ENCODE measurements around the gene JAKMIP3. TPM values are rescaled to one million over a fixed set of nuclear protein-coding genes. Genes with fewer than 3 reads are reported as not detected.
"Not testable (repeated sequence)": the region's sequence is repeated elsewhere in the genome, so short reads cannot be mapped to it uniquely, and the experiment has no call there.

The JAKMIP3 gene
- total RNA-seq, 1 donor from 2014 or later = 1.3 TPM

- H3K36me3 Mint-ChIP-seq (ENCODE audit: low read depth); intact Hi-C loops (cut with micrococcal nuclease); H3K9me3 Mint-ChIP-seq; H3K4me3 Mint-ChIP-seq; H3K27ac Mint-ChIP-seq: not testable (repeated sequence)
- Mint-ChIP-seq H3K4me1 (peaks cover 17% of the 10 kb centered on the region), H3K27me3 (peaks cover 22% of the 10 kb centered on the region)
- DNase-seq = peak; percentile 31
These were observed 27.5 kb downstream of the JAKMIP3 start for GRCh38 chr10:132093236-132093635.

- DNase-seq = peak; percentile 53
- intact Hi-C loops (cut with micrococcal nuclease) = no loop called here
- Mint-ChIP-seq H3K4me1 (peaks cover 17% of the 10 kb centered on the region), H3K9me3 (no peaks in the 10 kb centered on the region), H3K4me3 (no peak overlapping the region), H3K27ac (peak overlapping the region; percentile 6), H3K27me3 (peaks cover 19% of the 10 kb centered on the region), H3K36me3 (ENCODE audit: low read depth) (no peaks in the 10 kb centered on the region)
These were observed 29.0 kb downstream of the JAKMIP3 start for GRCh38 chr10:132094581-132095234.

- peak; percentile 43 for DNase-seq
- peaks cover 15% of the 10 kb centered on the region for H3K27me3 Mint-ChIP-seq
- intact Hi-C loops (cut with micrococcal nuclease) = no loop called here
- H3K4me3 Mint-ChIP-seq = no peak overlapping the region
- H3K27ac Mint-ChIP-seq = no peak overlapping the region
- H3K9me3 Mint-ChIP-seq = no peaks in the 10 kb centered on the region
- peaks cover 17% of the 10 kb centered on the region for H3K4me1 Mint-ChIP-seq
- H3K36me3 Mint-ChIP-seq (ENCODE audit: low read depth) = no peaks in the 10 kb centered on the region
These were observed 29.8 kb downstream of the JAKMIP3 start for GRCh38 chr10:132095403-132096113.

GRCh38 chr10:132096223-132096622, 30.5 kb downstream of the JAKMIP3 start:
- Mint-ChIP-seq H3K27me3 (peaks cover 9% of the 10 kb centered on the region), H3K4me1 (peaks cover 17% of the 10 kb centered on the region), H3K27ac (no peak overlapping the region), H3K4me3 (no peak overlapping the region), H3K9me3 (no peaks in the 10 kb centered on the region), H3K36me3 (ENCODE audit: low read depth) (no peaks in the 10 kb centered on the region)
- intact Hi-C loops (cut with micrococcal nuclease) = no loop called here
- peak; percentile 68 for DNase-seq

GRCh38 chr10:132096863-132097478, 31.2 kb downstream of the JAKMIP3 start:
- Mint-ChIP-seq H3K9me3 (no peaks in the 10 kb centered on the region), H3K4me3 (no peak overlapping the region), H3K27ac (no peak overlapping the region), H3K4me1 (peaks cover 17% of the 10 kb centered on the region), H3K27me3 (peaks cover 9% of the 10 kb centered on the region), H3K36me3 (ENCODE audit: low read depth) (no peaks in the 10 kb centered on the region)
- DNase-seq = peak; percentile 54
- intact Hi-C loops (cut with micrococcal nuclease) = no loop called here

- intact Hi-C loops (cut with micrococcal nuclease) = no loop called here
- peaks cover 5% of the 10 kb centered on the region for H3K27me3 Mint-ChIP-seq
- H3K4me1 Mint-ChIP-seq = peaks cover 17% of the 10 kb centered on the region
- no peaks in the 10 kb centered on the region for H3K9me3 Mint-ChIP-seq
- H3K4me3 Mint-ChIP-seq = no peak overlapping the region
- H3K27ac Mint-ChIP-seq = no peak overlapping the region
- H3K36me3 Mint-ChIP-seq (ENCODE audit: low read depth) = no peaks in the 10 kb centered on the region
- DNase-seq = no peak
These were observed 32.0 kb downstream of the JAKMIP3 start for GRCh38 chr10:132097609-132098377.

- intact Hi-C loops (cut with micrococcal nuclease) = no loop called here
- Mint-ChIP-seq H3K27ac (no peak overlapping the region), H3K4me1 (peaks cover 17% of the 10 kb centered on the region), H3K9me3 (no peaks in the 10 kb centered on the region), H3K36me3 (ENCODE audit: low read depth) (no peaks in the 10 kb centered on the region), H3K27me3 (peaks cover 5% of the 10 kb centered on the region), H3K4me3 (no peak overlapping the region)
- DNase-seq = no peak
These were observed 33.0 kb downstream of the JAKMIP3 start for GRCh38 chr10:132098539-132099388.

- Mint-ChIP-seq H3K4me3 (no peak overlapping the region), H3K36me3 (ENCODE audit: low read depth) (no peaks in the 10 kb centered on the region), H3K9me3 (no peaks in the 10 kb centered on the region), H3K27me3 (peaks cover 5% of the 10 kb centered on the region), H3K27ac (no peak overlapping the region), H3K4me1 (peaks cover 17% of the 10 kb centered on the region)
- DNase-seq = no peak
- intact Hi-C loops (cut with micrococcal nuclease) = no loop called here
These were observed 33.8 kb downstream of the JAKMIP3 start for GRCh38 chr10:132099389-132100090.

- DNase-seq = no peak
- Mint-ChIP-seq H3K4me1 (peaks cover 12% of the 10 kb centered on the region), H3K9me3 (no peaks in the 10 kb centered on the region), H3K27ac (no peak overlapping the region), H3K36me3 (ENCODE audit: low read depth) (no peaks in the 10 kb centered on the region), H3K4me3 (no peak overlapping the region), H3K27me3 (peaks cover 5% of the 10 kb centered on the region)
- intact Hi-C loops (cut with micrococcal nuclease) = no loop called here
These were observed 34.3 kb downstream of the JAKMIP3 start for GRCh38 chr10:132100091-132100481.

GRCh38 chr10:132100556-132101349, 35.0 kb downstream of the JAKMIP3 start:
- DNase-seq = no peak
- H3K9me3 Mint-ChIP-seq = no peaks in the 10 kb centered on the region
- H3K36me3 Mint-ChIP-seq (ENCODE audit: low read depth) = no peaks in the 10 kb centered on the region
- H3K27me3 Mint-ChIP-seq = peaks cover 5% of the 10 kb centered on the region
- intact Hi-C loops (cut with micrococcal nuclease) = no loop called here
- H3K27ac Mint-ChIP-seq = no peak overlapping the region
- peaks cover 7% of the 10 kb centered on the region for H3K4me1 Mint-ChIP-seq
- no peak overlapping the region for H3K4me3 Mint-ChIP-seq

GRCh38 chr10:132101529-132101928, 35.8 kb downstream of the JAKMIP3 start:
- Mint-ChIP-seq H3K9me3 (no peaks in the 10 kb centered on the region), H3K4me1 (no peaks in the 10 kb centered on the region), H3K4me3 (no peak overlapping the region), H3K36me3 (ENCODE audit: low read depth) (no peaks in the 10 kb centered on the region), H3K27me3 (peaks cover 5% of the 10 kb centered on the region), H3K27ac (no peak overlapping the region)
- DNase-seq = no peak
- intact Hi-C loops (cut with micrococcal nuclease) = no loop called here

GRCh38 chr10:132102071-132102716, 36.4 kb downstream of the JAKMIP3 start:
- Mint-ChIP-seq H3K36me3 (ENCODE audit: low read depth) (no peaks in the 10 kb centered on the region), H3K4me3 (no peak overlapping the region), H3K27ac (no peak overlapping the region), H3K27me3 (peaks cover 5% of the 10 kb centered on the region), H3K9me3 (no peaks in the 10 kb centered on the region), H3K4me1 (no peaks in the 10 kb centered on the region)
- intact Hi-C loops (cut with micrococcal nuclease) = no loop called here
- no peak for DNase-seq

Measured in activated CD4-positive, alpha-beta T cell treated with anti-CD3 and anti-CD28 coated beads, Interleukin-2, amount 10 ng/mL, durations not matched to agents 24 days and 14 days (primary cell).